Neural progenitor cell (in vitro differentiated cells): ENCODE results near the gene MRPL47.

Experiments
- EZH2 ChIP-seq: fragments of 200-600 bp; sonication (generic); IDR thresholded peaks from 2 replicates; pipeline ENCODE4 v1.6.1; 2017; ENCODE audit warnings: antibody characterized with exemption, mild to moderate bottlenecking, moderate library complexity
- EZH2phosphoT487 ChIP-seq: fragments of 200-600 bp; sonication (generic); IDR thresholded peaks from 2 replicates; pipeline ENCODE4 v1.6.1; 2017; ENCODE audit warnings: antibody characterized with exemption
- TF ChIP-seq, protein P1 (sequence below): fragments of 200-600 bp; sonication (generic); IDR thresholded peaks from 2 replicates; pipeline ENCODE4 v1.5.1; 2017; ENCODE audit warnings: antibody characterized with exemption, mild to moderate bottlenecking

DNA sequence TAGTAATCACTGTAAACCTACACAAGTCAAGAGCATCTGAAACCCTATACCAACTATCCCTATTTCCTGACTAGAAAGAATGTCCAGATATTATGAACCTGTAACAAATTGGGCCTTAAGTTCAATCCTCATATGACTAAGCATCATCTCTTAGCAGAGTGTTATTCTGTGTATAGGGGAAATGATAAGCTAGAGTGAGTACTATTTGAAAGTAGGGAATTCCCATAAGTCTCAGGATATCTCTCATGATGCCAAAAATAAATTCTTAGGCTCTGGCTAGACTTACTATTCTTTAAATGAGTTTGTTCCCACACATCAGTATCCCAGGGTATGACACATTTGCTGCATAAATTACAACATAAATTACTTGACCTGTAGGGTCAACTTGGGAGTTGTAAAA, 15.3 kb downstream of the MRPL47 start:
- TF ChIP-seq EZH2phosphoT487 (no peak), EZH2 (no peak)
- TF ChIP-seq, protein P1, sequence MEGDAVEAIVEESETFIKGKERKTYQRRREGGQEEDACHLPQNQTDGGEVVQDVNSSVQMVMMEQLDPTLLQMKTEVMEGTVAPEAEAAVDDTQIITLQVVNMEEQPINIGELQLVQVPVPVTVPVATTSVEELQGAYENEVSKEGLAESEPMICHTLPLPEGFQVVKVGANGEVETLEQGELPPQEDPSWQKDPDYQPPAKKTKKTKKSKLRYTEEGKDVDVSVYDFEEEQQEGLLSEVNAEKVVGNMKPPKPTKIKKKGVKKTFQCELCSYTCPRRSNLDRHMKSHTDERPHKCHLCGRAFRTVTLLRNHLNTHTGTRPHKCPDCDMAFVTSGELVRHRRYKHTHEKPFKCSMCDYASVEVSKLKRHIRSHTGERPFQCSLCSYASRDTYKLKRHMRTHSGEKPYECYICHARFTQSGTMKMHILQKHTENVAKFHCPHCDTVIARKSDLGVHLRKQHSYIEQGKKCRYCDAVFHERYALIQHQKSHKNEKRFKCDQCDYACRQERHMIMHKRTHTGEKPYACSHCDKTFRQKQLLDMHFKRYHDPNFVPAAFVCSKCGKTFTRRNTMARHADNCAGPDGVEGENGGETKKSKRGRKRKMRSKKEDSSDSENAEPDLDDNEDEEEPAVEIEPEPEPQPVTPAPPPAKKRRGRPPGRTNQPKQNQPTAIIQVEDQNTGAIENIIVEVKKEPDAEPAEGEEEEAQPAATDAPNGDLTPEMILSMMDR = no peak
